Dendritic cell treated with granulocyte-macrophage colony-stimulating factor and Interleukin-4, amounts not matched to agents 40 ng/mL and 50 ng/mL, for 4 days (primary cell): ENCODE results near the gene ZHX3.

Experiments
- H3K27ac Mint-ChIP-seq: one replicate; pipeline ENCODE4 v1.8.0; 2022; ENCODE audit warnings: mild to moderate bottlenecking, mixed read lengths
- H3K27me3 Mint-ChIP-seq: one replicate; pipeline ENCODE4 v1.8.0; 2022; ENCODE audit warnings: mild to moderate bottlenecking, mixed read lengths
- H3K36me3 Mint-ChIP-seq: one replicate; pipeline ENCODE4 v1.8.0; 2022; ENCODE audit warnings: low read depth, mixed read lengths
- H3K4me1 Mint-ChIP-seq: one replicate; pipeline ENCODE4 v1.8.0; 2022; ENCODE audit warnings: low read depth, mixed read lengths
- H3K4me3 Mint-ChIP-seq: one replicate; pipeline ENCODE4 v1.8.0; 2022; ENCODE audit warnings: mild to moderate bottlenecking, moderate library complexity, mixed read lengths
- H3K9me3 Mint-ChIP-seq: one replicate; pipeline ENCODE4 v1.8.0; 2022; ENCODE audit warnings: mixed read lengths
- intact Hi-C: fragments of 100-400 bp; cut with micrococcal nuclease; formaldehyde crosslinking; loops from one replicate; pipeline ENCODE4 v1.15.0; 2022

Gene ZHX3

DNA sequence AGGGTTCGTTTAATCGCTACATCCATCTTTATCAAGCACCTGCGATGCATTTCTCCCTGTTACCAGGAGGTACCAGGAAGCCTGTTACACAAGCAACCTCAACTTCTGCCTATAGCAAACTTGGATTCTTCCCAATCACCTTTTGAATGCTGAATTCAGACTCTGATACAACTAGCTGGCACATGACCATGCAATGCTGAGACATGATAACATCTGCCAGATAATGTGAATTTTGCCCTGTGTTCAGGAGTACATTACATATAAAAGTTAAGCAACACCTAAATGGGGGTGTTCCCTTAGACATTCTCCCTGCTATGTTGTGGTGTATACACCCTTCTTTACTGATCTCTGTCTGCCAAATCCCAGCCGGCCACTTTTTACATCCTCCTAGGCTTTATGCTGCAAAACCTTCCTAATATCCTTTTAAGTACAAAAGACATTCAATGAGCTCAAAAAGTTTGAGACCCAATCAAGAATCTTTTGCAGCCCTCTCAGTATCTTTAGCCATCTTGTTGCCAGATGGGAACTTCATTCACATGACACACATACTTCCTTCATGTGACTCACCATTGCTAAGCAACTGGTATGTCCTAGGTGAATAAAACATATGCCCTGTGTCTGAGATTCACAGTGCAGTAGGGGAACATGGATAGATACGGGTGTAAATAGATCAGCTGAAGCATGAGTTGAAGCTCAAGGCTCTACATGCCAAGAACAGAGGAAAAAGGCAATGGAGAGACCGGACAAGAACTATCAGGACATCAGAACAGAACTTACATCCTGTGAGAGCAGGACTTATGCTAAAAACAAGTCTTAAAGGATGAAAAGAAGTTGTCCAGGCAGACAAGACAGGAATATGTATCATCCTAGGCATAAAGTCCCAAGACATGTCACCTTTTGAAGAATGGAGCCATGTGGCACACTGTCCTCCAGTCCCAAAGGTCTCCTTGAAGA, 84.3 kb downstream of the ZHX3 start:
- H3K4me1 Mint-ChIP-seq: peaks cover 17% of the 10 kb centered on the region
- no peaks in the 10 kb centered on the region for H3K27me3 Mint-ChIP-seq
- intact Hi-C loops: loop anchor here (1.0 to 2.0 kb wide), 2 partner anchors 60 to 266 kb away; no protein-coding TSS in a partner anchor
- H3K4me3 Mint-ChIP-seq: no peak overlapping the region
- peaks cover 5% of the 10 kb centered on the region for H3K36me3 Mint-ChIP-seq
- peak overlapping the region; percentile 4 for H3K27ac Mint-ChIP-seq
- H3K9me3 Mint-ChIP-seq: no peaks in the 10 kb centered on the region

DNA sequence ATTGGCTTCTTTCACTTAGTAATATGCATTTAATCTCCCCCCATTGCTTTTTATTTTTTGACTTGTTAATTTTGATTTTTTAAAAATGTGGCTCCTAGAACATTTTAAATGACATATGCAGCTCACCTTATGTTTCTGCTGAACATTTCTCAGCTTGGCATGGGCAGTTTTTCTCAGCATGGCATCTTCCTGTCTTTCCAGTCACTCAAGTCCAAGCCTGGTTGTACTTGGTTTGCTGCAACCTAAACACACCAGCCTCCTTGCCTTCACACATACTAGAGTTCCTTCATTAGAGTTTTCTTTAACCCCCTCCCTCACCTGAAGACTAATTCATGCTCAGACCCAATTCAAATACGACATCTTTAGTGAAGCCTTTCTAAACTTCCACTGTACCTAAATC, 86.4 kb downstream of the ZHX3 start:
- Mint-ChIP-seq H3K36me3 (peaks cover 5% of the 10 kb centered on the region), H3K9me3 (no peaks in the 10 kb centered on the region), H3K27me3 (no peaks in the 10 kb centered on the region), H3K4me1 (peaks cover 23% of the 10 kb centered on the region), H3K27ac (no peak overlapping the region), H3K4me3 (no peak overlapping the region)
- intact Hi-C loops: no loop called here

DNA sequence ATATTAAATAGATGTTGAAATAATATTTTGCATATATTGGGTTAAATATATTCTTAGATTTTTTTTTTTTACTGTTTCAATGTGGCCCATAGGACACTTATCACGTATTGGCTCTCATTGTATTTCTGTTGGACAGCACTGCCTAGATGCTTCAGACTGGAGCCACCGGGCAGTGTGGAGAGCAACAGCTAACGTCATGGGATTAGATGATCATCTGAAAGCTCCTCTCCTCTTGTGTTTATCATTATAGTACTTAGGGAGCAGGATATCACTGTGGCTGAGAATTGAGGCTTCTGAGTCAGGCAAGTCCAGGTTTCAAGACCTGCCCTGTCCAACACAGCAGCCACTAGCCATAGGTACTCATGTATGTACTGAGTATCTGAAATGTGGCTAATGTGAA, 87.4 kb downstream of the ZHX3 start:
- Mint-ChIP-seq H3K4me1 (peaks cover 23% of the 10 kb centered on the region), H3K27ac (no peak overlapping the region), H3K4me3 (no peak overlapping the region), H3K9me3 (no peaks in the 10 kb centered on the region), H3K27me3 (no peaks in the 10 kb centered on the region), H3K36me3 (peaks cover 5% of the 10 kb centered on the region)
- intact Hi-C loops: no loop called here

DNA sequence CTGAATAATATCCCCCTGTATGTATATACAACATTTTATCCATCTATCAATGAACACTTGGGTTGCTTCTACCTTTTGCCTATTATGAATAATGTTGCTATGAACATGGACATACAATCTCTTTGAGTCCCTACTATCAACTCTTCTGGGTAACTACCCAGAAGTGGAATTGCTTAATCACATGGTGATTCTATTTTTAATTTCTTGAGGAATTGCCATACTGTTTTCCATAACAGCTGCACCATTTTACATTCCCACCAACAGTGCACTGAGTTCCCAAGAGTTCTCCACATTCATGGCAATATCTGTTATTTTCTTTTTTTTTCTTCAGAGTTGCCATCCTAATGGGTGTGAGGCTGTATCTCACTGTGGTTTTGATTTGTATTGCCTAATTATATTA, 88.3 kb downstream of the ZHX3 start:
- Mint-ChIP-seq H3K4me3 (no peak overlapping the region), H3K4me1 (peaks cover 23% of the 10 kb centered on the region), H3K36me3 (peaks cover 5% of the 10 kb centered on the region), H3K27ac (no peak overlapping the region), H3K27me3 (no peaks in the 10 kb centered on the region), H3K9me3 (no peaks in the 10 kb centered on the region)
- intact Hi-C loops: no loop called here

DNA sequence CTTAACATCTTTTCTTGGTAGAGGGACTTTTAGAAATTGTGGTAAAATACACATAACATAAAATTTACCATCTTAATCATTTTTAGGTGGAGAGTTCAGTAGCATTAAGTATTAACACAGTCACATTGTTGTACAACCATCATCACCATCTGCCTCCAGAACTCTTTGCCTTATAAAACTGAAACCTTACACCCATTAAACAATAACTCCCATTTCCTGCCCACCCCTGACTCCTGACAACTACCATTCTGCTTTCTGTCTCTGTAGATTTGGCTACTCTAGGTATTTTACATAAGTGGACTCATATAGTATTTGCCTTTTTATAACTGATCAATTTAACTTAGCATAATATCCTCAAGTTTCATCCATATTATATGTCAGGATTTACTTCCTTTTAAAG, 88.7 kb downstream of the ZHX3 start:
- peaks cover 5% of the 10 kb centered on the region for H3K36me3 Mint-ChIP-seq
- intact Hi-C loops: no loop called here
- H3K4me1 Mint-ChIP-seq: peaks cover 23% of the 10 kb centered on the region
- no peak overlapping the region for H3K4me3 Mint-ChIP-seq
- no peaks in the 10 kb centered on the region for H3K9me3 Mint-ChIP-seq
- no peak overlapping the region for H3K27ac Mint-ChIP-seq
- H3K27me3 Mint-ChIP-seq: no peaks in the 10 kb centered on the region

DNA sequence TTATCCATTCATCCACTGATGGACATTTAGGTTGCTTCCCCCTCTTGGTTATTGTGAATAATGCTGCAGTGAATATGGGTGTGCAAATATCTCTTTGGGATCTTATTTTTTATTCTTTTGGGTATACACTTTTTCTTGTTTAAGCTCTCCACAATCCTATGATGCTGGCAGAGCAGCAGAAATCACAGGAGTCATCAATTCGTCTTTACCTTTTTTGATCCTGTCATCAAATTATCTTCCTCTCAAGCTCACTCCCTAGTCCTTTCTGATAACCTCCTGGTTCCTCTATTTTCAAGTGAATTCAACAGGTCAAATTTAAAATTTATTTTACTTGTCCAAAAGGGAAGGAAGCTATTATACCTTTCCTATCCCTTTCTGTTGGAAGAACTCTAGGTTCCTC, 91.1 kb downstream of the ZHX3 start:
- intact Hi-C loops: no loop called here
- H3K27ac Mint-ChIP-seq: no peak overlapping the region
- no peak overlapping the region for H3K4me3 Mint-ChIP-seq
- peaks cover 5% of the 10 kb centered on the region for H3K36me3 Mint-ChIP-seq
- H3K27me3 Mint-ChIP-seq: no peaks in the 10 kb centered on the region
- peaks cover 7% of the 10 kb centered on the region for H3K4me1 Mint-ChIP-seq
- H3K9me3 Mint-ChIP-seq: no peaks in the 10 kb centered on the region

DNA sequence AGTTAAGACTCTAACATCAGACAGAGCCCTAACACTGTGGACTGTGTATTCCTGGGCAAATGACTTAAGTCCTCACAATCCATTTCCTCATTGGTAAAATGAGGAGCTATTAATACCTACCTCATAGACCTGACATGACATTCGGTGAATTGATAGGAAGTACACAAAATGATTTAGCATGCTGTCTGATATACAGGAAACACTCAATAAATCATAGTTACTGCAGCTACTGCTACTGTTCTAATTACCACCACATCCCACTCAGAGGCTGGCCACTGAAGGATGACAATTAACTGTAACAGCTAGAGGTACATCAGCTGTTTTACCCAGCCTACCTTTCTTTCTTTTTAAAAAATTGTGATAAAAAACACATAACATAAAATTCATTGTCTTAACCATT, 92.4 kb downstream of the ZHX3 start:
- Mint-ChIP-seq H3K27me3 (no peaks in the 10 kb centered on the region), H3K36me3 (no peaks in the 10 kb centered on the region), H3K4me1 (peaks cover 7% of the 10 kb centered on the region), H3K27ac (no peak overlapping the region), H3K9me3 (no peaks in the 10 kb centered on the region), H3K4me3 (no peak overlapping the region)
- intact Hi-C loops: no loop called here

DNA sequence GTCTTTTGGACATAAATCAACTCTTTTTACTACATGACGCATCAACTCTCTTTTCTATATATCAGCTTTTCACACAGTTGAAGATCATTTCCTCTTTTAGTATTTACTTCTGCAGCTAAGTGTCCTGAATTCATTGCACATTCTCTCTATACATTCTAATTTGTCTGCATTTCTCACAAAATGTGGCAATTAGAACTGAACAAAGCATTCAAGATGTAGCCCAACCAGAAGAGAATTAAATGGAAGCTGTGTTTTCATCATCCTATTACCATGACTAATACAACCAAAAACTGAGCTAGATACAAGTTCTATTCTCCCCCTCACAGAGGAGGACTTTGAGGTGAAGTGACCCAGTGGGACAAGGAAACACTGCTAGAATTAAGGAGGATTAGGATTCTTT, 93.2 kb downstream of the ZHX3 start:
- intact Hi-C loops: no loop called here
- Mint-ChIP-seq H3K4me1 (peaks cover 7% of the 10 kb centered on the region), H3K4me3 (no peak overlapping the region)

DNA sequence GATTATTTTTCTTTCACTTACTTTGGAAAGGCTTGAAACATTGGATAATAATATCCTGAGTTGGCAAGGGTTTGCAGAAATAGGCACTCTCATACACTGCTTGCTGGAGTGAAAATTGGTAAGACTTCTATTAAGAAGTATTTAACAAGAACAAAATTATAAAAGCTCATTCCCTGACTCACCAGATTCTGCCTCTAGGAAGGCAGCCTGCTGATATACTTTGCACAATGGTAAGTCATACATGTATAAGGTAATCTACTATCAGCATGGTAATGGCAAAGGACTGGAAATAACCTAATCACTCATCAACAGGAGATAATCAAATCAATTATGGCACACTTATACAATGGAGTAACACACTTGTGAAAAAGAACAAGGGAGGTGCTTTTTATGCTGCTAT, 94.4 kb downstream of the ZHX3 start:
- intact Hi-C loops: no loop called here
- H3K27ac Mint-ChIP-seq: no peak overlapping the region
- H3K9me3 Mint-ChIP-seq: no peaks in the 10 kb centered on the region
- peaks cover 5% of the 10 kb centered on the region for H3K4me1 Mint-ChIP-seq
- no peaks in the 10 kb centered on the region for H3K27me3 Mint-ChIP-seq
- no peak overlapping the region for H3K4me3 Mint-ChIP-seq
- H3K36me3 Mint-ChIP-seq: no peaks in the 10 kb centered on the region

More for the DNA sequence above, 93.2 kb downstream of the ZHX3 start:
- no peaks in the 10 kb centered on the region for H3K9me3 Mint-ChIP-seq
- H3K27ac Mint-ChIP-seq: no peak overlapping the region
- H3K36me3 Mint-ChIP-seq: no peaks in the 10 kb centered on the region
- no peaks in the 10 kb centered on the region for H3K27me3 Mint-ChIP-seq

DNA sequence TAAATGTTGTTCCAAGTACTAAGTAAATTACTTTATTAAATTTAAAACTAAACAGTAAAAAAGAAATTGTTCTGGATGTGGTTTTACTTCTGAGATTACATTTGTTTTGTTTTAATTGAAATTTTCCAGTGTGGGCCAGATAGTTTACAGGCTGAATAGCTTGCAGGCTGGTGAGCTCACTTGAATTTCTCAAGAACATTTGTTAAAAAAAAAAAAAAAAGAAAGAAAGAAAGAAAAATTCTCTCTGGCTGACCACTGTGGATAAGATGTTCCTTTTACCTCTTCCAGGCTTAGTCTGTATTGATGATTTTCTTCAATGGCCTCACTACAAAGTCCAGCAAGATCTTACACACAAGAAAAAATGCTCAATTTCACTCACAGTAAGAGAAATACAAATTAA, 94.8 kb downstream of the ZHX3 start:
- intact Hi-C loops: no loop called here
- no peaks in the 10 kb centered on the region for H3K9me3 Mint-ChIP-seq
- H3K4me1 Mint-ChIP-seq: peaks cover under 1% of the 10 kb centered on the region
- H3K27ac Mint-ChIP-seq: no peak overlapping the region
- H3K27me3 Mint-ChIP-seq: no peaks in the 10 kb centered on the region
- no peaks in the 10 kb centered on the region for H3K36me3 Mint-ChIP-seq
- no peak overlapping the region for H3K4me3 Mint-ChIP-seq

DNA sequence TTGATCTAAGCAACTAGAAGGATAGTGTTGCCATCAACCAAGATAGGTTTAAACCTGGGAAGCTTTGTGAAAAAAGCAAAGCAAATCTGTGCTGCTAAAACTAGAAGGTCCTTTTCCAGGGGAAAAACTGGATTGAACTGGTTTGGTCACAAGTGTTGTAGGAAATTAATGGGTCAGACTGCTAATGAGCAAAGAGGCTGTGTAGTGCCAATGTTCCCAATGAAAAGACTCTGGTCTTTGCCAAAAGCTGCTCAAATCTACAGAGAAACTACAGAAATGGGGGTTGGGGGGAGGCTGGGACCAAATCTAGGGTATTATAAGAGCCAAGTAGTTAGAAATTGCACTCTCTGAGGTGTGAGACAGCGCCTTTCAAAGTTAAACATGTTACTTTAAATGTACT, 95.2 kb downstream of the ZHX3 start:
- H3K27ac Mint-ChIP-seq: no peak overlapping the region
- H3K4me3 Mint-ChIP-seq: no peak overlapping the region
- no peaks in the 10 kb centered on the region for H3K9me3 Mint-ChIP-seq
- no peaks in the 10 kb centered on the region for H3K4me1 Mint-ChIP-seq
- H3K36me3 Mint-ChIP-seq: no peaks in the 10 kb centered on the region
- intact Hi-C loops: no loop called here
- H3K27me3 Mint-ChIP-seq: no peaks in the 10 kb centered on the region

DNA sequence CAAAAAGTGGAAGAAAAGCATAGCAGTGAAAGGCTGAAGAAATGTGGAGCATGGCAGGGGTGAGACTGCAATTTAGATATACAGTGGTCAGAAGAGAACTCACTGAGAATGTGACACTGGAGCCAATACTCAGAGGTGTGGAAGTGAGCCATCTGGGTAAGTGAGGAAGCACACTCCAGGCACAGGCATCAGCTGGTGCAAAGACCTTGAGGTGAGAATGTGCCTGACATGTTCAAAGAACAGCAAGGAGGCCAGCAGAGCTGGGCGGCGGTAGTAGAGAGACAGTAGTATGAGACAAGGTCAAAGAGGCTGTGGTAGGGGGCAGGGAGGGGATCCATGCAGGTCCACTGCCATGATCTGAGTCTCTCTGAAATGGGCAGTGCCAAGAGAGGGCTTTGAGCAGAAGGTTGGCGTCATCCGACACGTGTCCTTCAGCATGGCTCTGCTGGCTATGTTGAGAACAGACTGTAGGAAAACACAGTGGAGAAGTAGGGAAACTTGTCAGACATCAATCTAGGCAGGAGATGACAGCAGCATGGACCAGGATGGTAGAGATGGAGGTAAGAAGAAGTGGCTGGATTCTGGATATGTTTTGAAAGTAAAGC, 95.8 kb downstream of the ZHX3 start:
- Mint-ChIP-seq H3K36me3 (no peaks in the 10 kb centered on the region), H3K27ac (no peak overlapping the region), H3K4me3 (no peak overlapping the region), H3K9me3 (no peaks in the 10 kb centered on the region), H3K27me3 (no peaks in the 10 kb centered on the region), H3K4me1 (no peaks in the 10 kb centered on the region)
- intact Hi-C loops: no loop called here

DNA sequence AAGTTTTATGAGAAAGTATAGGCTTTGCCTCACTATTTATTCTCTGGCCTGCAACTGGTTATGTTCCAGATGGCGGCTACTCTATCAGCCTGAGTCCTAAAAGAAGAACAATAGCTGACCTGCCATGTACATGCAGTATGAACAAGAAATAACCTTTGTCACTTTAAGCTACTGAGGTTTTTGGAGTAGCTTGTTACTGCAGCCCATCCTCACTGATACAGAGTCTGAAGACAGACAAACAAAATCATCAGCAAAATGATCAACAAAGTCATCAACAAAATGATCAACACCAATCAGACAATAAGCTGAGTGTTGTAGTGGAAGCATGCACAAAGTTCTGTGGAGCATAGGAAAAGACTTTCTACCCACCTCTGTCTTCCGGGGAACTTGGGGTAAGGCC, 97.7 kb downstream of the ZHX3 start:
- H3K4me1 Mint-ChIP-seq: no peaks in the 10 kb centered on the region
- H3K27ac Mint-ChIP-seq: no peak overlapping the region
- H3K27me3 Mint-ChIP-seq: no peaks in the 10 kb centered on the region
- H3K4me3 Mint-ChIP-seq: no peak overlapping the region
- intact Hi-C loops: no loop called here
- no peaks in the 10 kb centered on the region for H3K9me3 Mint-ChIP-seq
- no peaks in the 10 kb centered on the region for H3K36me3 Mint-ChIP-seq

DNA sequence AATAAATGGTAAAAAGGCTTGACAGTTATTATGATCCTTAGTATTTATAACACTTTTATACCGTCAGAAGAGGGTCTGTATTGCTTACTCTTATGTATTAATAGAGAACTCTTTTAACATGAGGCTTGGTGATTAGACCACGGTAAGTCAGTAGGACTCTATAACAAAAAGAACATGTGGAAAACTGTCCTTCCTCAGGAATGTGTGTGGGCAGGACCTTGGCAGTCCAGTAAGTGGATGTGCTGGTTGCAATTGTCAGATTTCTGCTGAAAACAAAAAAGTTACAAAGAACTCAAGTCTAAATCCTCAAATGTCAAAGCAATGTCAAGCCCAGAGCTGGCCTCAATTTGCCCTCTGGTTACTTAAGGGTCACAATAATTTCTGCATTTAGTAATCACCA, 99.1 kb downstream of the ZHX3 start:
- no peaks in the 10 kb centered on the region for H3K27me3 Mint-ChIP-seq
- no peak overlapping the region for H3K27ac Mint-ChIP-seq
- H3K4me3 Mint-ChIP-seq: no peak overlapping the region
- no peaks in the 10 kb centered on the region for H3K36me3 Mint-ChIP-seq
- intact Hi-C loops: no loop called here
- H3K4me1 Mint-ChIP-seq: no peaks in the 10 kb centered on the region
- no peaks in the 10 kb centered on the region for H3K9me3 Mint-ChIP-seq
